Psoas muscle (tissue), 8 donors: ENCODE results near the gene NAIP. TPM values are rescaled to one million over a fixed set of nuclear protein-coding genes. Genes with fewer than 3 reads are reported as not detected.
"Not testable (repeated sequence)": the region's sequence is repeated elsewhere in the genome, so short reads cannot be mapped to it uniquely, and the experiment has no call there.

Source experiments
- ATAC-seq, 4 donors: fragments of 200-7000 bp; cut with Tn5 transposase; one replicate each; pipeline ENCODE4 v1.9.1; 2020; ENCODE audit warnings: moderate library complexity in 3 of 4, mild to moderate bottlenecking in 2 of 4
- DNase-seq, 2 donors: peaks; one replicate each; pipeline ENCODE4 v3.0.0-alpha.2; 2020
- H3K27ac ChIP-seq: fragments of 200-600 bp; one replicate; pipeline ENCODE4 v1.8.0; 2022
- H3K27me3 ChIP-seq, 3 donors: fragments of 200-600 bp in 1 of 3; one replicate each; pipeline versions ENCODE4 v1.6.1 to v1.8.0; 2013 to 2022; ENCODE audit warnings: low read length in 2 of 3, mild to moderate bottlenecking in 2 of 3, moderate library complexity in 1 of 3; ENCODE audit not compliant: insufficient read depth in 3 of 3
- H3K36me3 ChIP-seq, 2 donors: fragments of 200-600 bp in 1 of 2; one replicate each; pipeline versions ENCODE4 v1.6.1 to v1.8.0; 2013 to 2022; ENCODE audit warnings: low read depth in 1 of 2, mild to moderate bottlenecking in 1 of 2, moderate library complexity in 1 of 2; ENCODE audit not compliant: insufficient read depth in 1 of 2
- H3K4me1 ChIP-seq: fragments of 200-600 bp; one replicate; pipeline ENCODE4 v1.8.0; 2022
- H3K4me3 ChIP-seq: fragments of 200-600 bp; one replicate; pipeline ENCODE4 v1.8.0; 2022; ENCODE audit warnings: mild to moderate bottlenecking
- H3K9me3 ChIP-seq: fragments of 200-600 bp; one replicate; pipeline ENCODE4 v1.8.0; 2022
- WGBS, 3 donors: extraction: QIAGEN DNeasy Blood & Tissue Kit; methylation state at CpG; one replicate each; pipeline versions ENCODE4 v1.1.6 to v1.1.7; 2013; 5-methylcytosine and 5-hydroxymethylcytosine counted together
- intact Hi-C, 2 donors: fragments of 100-400 bp; cut with DNase I; formaldehyde crosslinking; loops; one replicate each; pipeline versions ENCODE4 v1.11.0 to v1.14.2; 2022
- long read RNA-seq, 2 donors: library from polyadenylated mRNA; unstranded; transcript quantifications; one replicate each; pipeline ENCODE4 v2.0.0, GENCODE V29; 2021
- polyA plus RNA-seq, 3 donors: library from polyadenylated mRNA; stranded (reverse); fragments of 200-250 nt; gene quantifications; one replicate each; pipeline ENCODE4 v1.2.3, GENCODE V29; 2013
- total RNA-seq, 4 donors: library from RNA; stranded (reverse); fragmentation: NEBNext Ultra II Directional in 2 of 4; extraction: Animal tissue kit (Norgen Biotek cat#: 25700) in 2 of 4; gene quantifications; one replicate each; pipeline versions ENCODE4 v1.2.1 to v1.2.4, GENCODE V29; 2021 to 2023
- donor health status: healthy with polysubstance abuse.
- donor health status: DM: no; HTN: no; CAD: no; lungs with moderate emphysema.
- donor health status: Bipolar disorder and iron deficiency.
- donor health status: healthy.
- donor health status: DM: yes; HTN: yes; CAD: no.
- donor health status: DM: no; HTN: no; CAD: no.
- donor health status: DM: no; HTN: no; CAD: no.
- donor health status: DM: yes; HTN: yes; CAD: no.

Gene NAIP, protein sequence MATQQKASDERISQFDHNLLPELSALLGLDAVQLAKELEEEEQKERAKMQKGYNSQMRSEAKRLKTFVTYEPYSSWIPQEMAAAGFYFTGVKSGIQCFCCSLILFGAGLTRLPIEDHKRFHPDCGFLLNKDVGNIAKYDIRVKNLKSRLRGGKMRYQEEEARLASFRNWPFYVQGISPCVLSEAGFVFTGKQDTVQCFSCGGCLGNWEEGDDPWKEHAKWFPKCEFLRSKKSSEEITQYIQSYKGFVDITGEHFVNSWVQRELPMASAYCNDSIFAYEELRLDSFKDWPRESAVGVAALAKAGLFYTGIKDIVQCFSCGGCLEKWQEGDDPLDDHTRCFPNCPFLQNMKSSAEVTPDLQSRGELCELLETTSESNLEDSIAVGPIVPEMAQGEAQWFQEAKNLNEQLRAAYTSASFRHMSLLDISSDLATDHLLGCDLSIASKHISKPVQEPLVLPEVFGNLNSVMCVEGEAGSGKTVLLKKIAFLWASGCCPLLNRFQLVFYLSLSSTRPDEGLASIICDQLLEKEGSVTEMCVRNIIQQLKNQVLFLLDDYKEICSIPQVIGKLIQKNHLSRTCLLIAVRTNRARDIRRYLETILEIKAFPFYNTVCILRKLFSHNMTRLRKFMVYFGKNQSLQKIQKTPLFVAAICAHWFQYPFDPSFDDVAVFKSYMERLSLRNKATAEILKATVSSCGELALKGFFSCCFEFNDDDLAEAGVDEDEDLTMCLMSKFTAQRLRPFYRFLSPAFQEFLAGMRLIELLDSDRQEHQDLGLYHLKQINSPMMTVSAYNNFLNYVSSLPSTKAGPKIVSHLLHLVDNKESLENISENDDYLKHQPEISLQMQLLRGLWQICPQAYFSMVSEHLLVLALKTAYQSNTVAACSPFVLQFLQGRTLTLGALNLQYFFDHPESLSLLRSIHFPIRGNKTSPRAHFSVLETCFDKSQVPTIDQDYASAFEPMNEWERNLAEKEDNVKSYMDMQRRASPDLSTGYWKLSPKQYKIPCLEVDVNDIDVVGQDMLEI (N-terminal part only)
- 1 to 10 TPM; 1.8 to 3.7 (median 2.7) TPM for total RNA-seq
- under 1 TPM; 0.57 to 0.90 (median 0.77) TPM for polyA plus RNA-seq
- long read RNA-seq, donor 1, result 0 reads
- long read RNA-seq, donor 2, partial matches to known transcripts, result 1 of 3 reads
- long read RNA-seq, donor 2, other reads (novel, unspliced or antisense), result 1 of 3 reads

DNA sequence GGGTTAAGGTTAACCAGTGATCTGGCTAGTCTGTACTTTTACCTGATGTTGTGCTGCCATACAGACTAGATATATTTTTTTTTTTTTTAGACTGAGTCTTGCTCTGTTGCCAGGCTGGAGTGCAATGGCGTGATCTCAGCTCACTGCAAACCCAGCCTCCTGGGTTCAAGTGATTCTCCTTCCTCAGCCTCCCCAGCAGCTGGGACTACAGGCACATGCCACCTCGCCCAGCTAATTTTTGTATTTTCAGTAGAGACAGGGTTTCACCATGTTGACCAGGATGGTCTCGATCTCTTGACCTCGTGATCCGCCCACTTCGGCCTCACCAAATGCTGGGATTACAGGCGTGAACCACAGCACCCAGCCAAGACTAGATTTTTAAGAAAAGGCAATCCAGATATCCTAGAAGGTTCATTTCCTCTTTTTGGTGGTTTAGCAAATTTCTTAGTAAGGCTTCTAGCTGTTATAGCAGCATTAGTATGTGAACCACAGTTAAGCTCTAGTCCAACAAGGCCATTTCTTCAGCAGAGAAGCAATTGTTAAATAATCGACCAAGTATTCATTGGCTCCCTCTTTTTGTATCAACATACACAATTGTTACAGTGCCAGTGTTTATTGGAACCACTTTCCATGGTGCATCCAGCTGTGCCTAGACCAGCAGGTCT lies at the start of gene NAIP:
TSS of gene NAIP (minus strand) at position 51 of the 665 bp plus-strand sequence. CDS start 12,424 bp downstream, outside the sequence.
- WGBS, 3 donors, result no CpG with 5 or more reads among the region's 8 CpGs
- intact Hi-C loops, result not testable (repeated sequence)

DNA sequence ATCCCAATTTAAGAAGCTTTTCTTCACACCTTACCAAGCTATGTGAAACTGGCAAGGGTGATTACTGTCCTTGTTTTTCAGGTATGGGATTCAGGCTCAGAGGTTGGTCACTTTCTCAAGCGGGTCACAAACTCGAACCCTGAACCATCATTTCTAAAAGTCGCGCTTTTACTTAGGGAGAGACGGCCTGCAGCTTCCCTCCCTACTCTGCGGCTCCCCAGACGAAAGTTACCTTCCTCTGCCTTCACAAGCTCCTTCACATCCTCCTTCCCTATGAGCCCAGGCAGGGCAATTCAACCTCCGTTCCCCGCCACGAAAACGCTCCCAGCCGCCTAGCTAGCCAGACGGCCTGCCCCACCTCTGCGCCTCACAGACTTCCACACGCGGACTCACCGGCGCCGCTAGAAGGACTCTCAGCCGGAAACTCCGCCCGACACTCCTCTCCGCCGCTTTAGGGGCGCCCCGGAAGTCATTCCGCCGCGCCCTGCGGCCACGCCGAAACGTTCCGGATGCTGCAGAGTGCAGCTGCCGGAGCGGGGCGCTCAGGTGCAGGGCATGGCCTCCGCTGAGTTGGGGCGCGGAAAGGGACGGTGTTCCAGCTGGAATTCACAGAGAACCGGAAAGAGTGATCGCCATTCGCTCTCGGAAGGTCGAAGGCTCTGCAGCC lies 42.3 kb upstream of the NAIP start, which contains the start of gene GTF2H2:
TSS of gene GTF2H2 (minus strand) at position 415 of the 667 bp plus-strand sequence. CDS start 4,913 bp downstream, outside the sequence.
- no CpG with 5 or more reads among the region's 46 CpGs for WGBS, 3 donors
- H3K36me3 ChIP-seq, DNase-seq, H3K4me3 ChIP-seq, H3K9me3 ChIP-seq, H3K27me3 ChIP-seq, intact Hi-C loops, H3K27ac ChIP-seq, H3K4me1 ChIP-seq: not testable (repeated sequence)
- ATAC-seq, result peak; percentile 82 to 100 (median 99)

More for the DNA sequence above, at the start of gene NAIP:
- ATAC-seq, H3K9me3 ChIP-seq, DNase-seq, H3K27me3 ChIP-seq, H3K27ac ChIP-seq, H3K4me1 ChIP-seq, H3K4me3 ChIP-seq, H3K36me3 ChIP-seq: not testable (repeated sequence)

DNA sequence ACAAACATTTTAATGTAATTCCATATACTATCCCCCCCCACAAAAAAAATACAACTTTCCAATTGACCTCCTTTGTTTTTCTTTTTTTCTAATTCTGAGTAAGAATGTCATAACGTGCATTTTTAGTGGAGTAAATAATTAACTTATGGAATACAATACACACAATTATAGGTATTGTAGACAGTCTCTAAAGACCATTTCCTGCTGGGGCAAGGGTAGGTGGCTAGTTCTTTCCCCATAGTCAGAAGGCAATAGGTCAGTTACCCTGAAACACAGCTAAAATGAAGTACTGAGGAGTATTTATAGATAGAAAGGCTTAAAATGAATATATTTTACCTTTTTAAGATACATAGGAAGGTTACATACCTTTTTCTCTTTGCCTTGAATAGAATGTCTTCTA lies 36.2 kb upstream of the NAIP start:
- H3K4me1 ChIP-seq, ATAC-seq, H3K4me3 ChIP-seq, DNase-seq, H3K27me3 ChIP-seq, intact Hi-C loops, H3K27ac ChIP-seq, H3K36me3 ChIP-seq, H3K9me3 ChIP-seq: not testable (repeated sequence)
- no CpG with 5 or more reads among the region's 1 CpG for WGBS, 3 donors

DNA sequence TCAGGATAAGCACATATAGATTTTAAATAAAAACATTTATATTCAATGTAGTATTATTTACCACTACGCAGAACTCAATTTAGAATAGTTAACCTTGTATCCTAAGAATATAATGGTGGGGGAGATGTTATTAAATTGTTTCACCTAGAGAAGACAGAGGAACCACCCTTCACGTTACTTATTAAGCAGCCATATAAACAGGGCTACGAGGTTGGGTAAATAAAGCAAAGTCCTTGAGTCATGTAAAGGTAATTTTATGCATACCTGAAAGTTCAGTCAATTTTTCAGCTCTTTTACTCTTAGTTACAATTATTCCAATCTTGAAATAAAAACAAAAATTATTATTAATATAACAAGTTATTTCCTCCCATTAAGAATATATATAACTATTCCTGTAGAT lies 34.3 kb upstream of the NAIP start:
- H3K27me3 ChIP-seq, H3K27ac ChIP-seq, DNase-seq, H3K9me3 ChIP-seq, ATAC-seq, H3K4me3 ChIP-seq, H3K4me1 ChIP-seq, intact Hi-C loops, H3K36me3 ChIP-seq: not testable (repeated sequence)
- no CpG with 5 or more reads among the region's 3 CpGs for WGBS, 3 donors

DNA sequence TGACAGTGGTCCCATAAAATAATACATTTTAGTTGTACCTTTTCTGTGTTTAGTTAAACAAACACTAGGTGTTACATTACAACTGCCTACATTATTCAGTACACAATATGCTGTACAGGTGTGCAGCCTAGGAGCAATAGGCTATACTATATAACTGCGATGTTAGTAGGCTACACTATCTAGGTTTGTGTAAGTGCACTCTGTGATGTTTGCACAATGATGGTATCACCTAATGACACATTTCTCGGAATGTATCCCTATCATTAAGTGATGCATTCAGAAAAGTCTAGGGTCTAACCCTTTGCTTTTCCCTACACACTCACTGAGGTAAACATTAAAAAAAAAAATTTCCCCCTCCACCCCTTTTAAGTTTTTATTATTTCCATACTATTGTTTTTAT lies 19.7 kb upstream of the NAIP start:
- H3K9me3 ChIP-seq, intact Hi-C loops, H3K4me1 ChIP-seq, H3K27ac ChIP-seq, ATAC-seq, H3K4me3 ChIP-seq, H3K36me3 ChIP-seq, DNase-seq, H3K27me3 ChIP-seq: not testable (repeated sequence)
- WGBS, 3 donors, result 93 to 100% (median 98%) methylated on average over 1 to 2 of the region's 2 CpGs

DNA sequence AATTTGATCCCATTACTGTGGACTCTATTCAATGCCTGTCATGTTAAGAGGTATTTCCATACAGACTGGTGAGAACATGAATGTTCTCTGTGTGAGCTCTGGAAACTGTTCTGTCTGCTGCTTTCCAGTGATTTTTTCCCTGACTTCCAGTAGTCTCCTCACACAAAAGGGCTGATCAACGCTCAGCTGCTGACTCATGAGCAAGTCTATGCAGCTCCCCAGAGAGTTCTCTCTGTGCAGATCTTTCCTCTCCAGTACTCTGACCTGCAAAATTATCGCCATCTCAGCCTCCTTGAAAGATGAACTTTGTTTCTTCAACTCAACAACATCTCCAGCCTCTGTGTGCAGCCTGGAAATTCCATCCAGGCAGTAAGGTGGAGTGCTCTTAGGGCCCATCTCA lies 19.0 kb upstream of the NAIP start:
- DNase-seq, H3K36me3 ChIP-seq, intact Hi-C loops, ATAC-seq, H3K9me3 ChIP-seq, H3K4me3 ChIP-seq, H3K27ac ChIP-seq, H3K27me3 ChIP-seq, H3K4me1 ChIP-seq: not testable (repeated sequence)
- no CpG with 5 or more reads among the region's 2 CpGs for WGBS, 3 donors

DNA sequence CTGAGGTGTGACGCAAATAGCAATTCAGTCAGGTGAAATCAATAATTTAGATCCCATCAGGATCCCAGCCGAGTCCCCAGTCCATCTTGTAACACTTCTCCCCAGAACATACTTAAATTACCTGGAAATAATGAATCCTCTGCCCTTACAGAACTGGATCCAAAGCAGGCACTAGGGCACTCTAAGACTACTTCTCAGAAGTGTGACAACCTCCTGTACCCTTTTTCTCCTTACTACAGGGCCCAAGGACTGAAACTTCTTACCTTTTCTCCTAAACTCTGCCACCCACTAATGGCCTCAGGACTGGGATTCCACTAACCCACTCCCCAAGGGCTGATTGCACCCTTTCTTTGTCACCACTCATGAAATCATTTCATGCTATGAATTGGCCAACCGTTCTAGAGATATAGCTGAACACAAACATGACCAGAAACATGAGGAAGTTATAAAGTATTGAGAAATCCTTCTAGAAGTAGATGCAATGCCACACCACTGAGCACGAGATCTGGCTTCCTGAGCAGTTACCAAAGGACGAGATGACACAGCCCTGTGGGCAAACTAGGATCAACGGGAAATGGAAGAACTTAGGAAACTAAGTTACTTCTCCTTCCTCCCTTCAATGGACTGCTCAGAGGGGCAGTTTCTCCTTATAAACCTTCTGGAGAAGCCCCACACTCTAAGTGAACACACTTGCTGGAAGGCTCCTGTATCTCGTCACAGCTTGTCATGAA lies 6.1 kb upstream of the NAIP start:
- H3K9me3 ChIP-seq, H3K27me3 ChIP-seq, H3K27ac ChIP-seq, H3K4me3 ChIP-seq, intact Hi-C loops, H3K36me3 ChIP-seq, DNase-seq, H3K4me1 ChIP-seq: not testable (repeated sequence)
- ATAC-seq, result peak in 2 of 4 donors; percentile 26 to 33
- no CpG with 5 or more reads among the region's 7 CpGs for WGBS, 3 donors

DNA sequence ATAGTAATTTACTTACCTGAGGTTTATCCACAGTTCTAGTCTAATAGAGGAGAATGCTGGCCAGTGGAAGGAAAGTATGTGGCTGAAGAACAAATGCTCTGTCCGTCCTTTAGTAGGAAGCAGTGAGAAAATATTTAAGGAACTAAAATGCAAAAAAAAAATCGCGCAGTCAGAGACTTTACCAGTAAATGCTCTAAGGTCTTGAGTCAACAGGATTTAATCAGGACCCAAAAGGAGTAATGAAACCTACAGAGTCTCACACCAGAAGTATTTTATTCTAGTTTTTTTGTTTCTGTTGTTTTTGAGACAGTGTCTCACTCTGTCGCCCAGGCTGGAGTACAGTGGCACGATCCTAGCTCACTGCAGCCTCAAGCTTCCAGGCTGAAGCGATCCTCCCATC lies 4.5 kb downstream of the NAIP start:
- H3K9me3 ChIP-seq, H3K4me1 ChIP-seq, H3K27me3 ChIP-seq, ATAC-seq, H3K4me3 ChIP-seq, H3K36me3 ChIP-seq, DNase-seq, intact Hi-C loops, H3K27ac ChIP-seq: not testable (repeated sequence)
- WGBS, 3 donors, result no CpG with 5 or more reads among the region's 6 CpGs

DNA sequence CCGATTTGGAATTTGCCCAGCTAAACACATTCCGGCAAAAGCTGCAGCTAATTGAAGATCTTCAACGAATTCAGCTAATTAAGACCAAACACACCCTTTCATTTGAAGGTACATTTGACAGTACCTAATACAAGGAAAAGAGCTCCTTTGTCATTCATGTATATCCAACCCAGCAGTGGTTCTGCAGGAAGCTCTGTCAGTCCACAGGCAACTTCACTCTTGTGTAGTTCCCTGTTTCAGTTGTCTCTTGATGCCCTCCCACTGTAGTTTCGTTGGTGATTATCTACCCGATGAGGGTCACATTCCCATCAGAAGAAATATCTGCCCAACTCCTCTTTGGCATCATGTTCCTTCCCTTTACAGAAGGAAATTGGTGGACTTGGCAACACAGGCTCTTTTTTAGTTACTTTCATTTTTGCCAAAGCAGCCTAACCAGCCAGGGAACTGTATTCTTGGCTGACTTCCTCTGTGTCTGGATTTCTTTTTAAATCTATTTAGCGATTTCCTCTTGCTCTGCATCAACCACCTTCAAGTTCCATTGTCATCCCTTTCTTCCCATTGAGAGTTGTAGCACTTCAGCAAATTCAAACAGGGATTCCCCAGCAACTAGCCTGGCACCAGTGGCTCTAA lies 6.6 kb downstream of the NAIP start:
- H3K4me1 ChIP-seq, H3K4me3 ChIP-seq, H3K27ac ChIP-seq, H3K9me3 ChIP-seq, intact Hi-C loops, H3K27me3 ChIP-seq, ATAC-seq, DNase-seq, H3K36me3 ChIP-seq: not testable (repeated sequence)
- WGBS, 3 donors, result no CpG with 5 or more reads among the region's 6 CpGs
